H1 (cell line): Measurements from ENCODE around the gene DRC1. TPM values are rescaled to one million over a fixed set of nuclear protein-coding genes. Genes with fewer than 3 reads are reported as not detected.

Source experiments
- ATF3 ChIP-seq: IDR thresholded peaks from 2 replicates; pipeline ENCODE4 v1.6.1; 2011; ENCODE audit warnings: low read depth, mild to moderate bottlenecking, low read length; ENCODE audit not compliant: insufficient read depth
- CHD7 ChIP-seq: fragments of 300-600 bp; sonication (generic); IDR thresholded peaks from 2 replicates; pipeline ENCODE4 v1.7.1; 2012; ENCODE audit warnings: low read length, moderate library complexity, mild to moderate bottlenecking, inconsistent platforms; ENCODE audit not compliant: insufficient replicate concordance
- NANOG ChIP-seq: IDR thresholded peaks from 2 replicates; pipeline ENCODE4 v1.6.1; 2011; ENCODE audit warnings: low read length, low read depth, mild to moderate bottlenecking, inconsistent platforms; ENCODE audit not compliant: insufficient read depth, poor library complexity, severe bottlenecking
- polyA plus RNA-seq, 7 experiments: library from polyadenylated mRNA; depleted of rRNA in 3 of 7; stranded (reverse) in 5 of 7; unstranded in 2 of 7; fragments of >200 nt in 5 of 7; fragments of 200-250 nt in 2 of 7; gene quantifications; 1 replicate in 5 of 7; 2 replicates in 1 of 7; 4 replicates in 1 of 7; pipeline versions ENCODE4 v1.2.1 to v1.2.3, GENCODE V29; 2011 to 2013; ENCODE audit warnings: missing spikeins in 2 of 7, mixed read lengths in 2 of 7
- total RNA-seq: library from RNA; stranded (reverse); fragmentation: NEBNext Ultra II Directional; extraction: Animal tissue kit (Norgen Biotek cat#: 25700); gene quantifications from 2 replicates; pipeline ENCODE4 v1.2.1, GENCODE V29; 2021

Gene DRC1
- total and polyA plus RNA-seq, 2 of the 8 experiments (the other 6 are each of a cell fraction or from before 2014, with no cell fraction given) = 0.08 TPM; not detected in 1

- TF ChIP-seq CHD7 (no peak), ATF3 (no peak), NANOG (no peak)
Observed at GRCh38 chr2:26363958-26364357, 37.8 kb upstream of the DRC1 start (continued).
